ENCODE measurements around the gene HSPBAP1.

The HSPBAP1 gene

GRCh38 chr3:122697952-122698620 lies 95.5 kb downstream of the HSPBAP1 start:
- no peaks in the 10 kb centered on the region for H3K9me3 Mint-ChIP-seq
- no peak for DNase-seq
- peaks cover 14% of the 10 kb centered on the region for H3K27me3 Mint-ChIP-seq (ENCODE audit: low read depth, poor library complexity)
- H3K27ac Mint-ChIP-seq = no peak overlapping the region
- H3K4me1 Mint-ChIP-seq = no peaks in the 10 kb centered on the region
- H3K4me3 Mint-ChIP-seq = no peak overlapping the region
- no peaks in the 10 kb centered on the region for H3K36me3 Mint-ChIP-seq (ENCODE audit: low read depth)
- no peak for TF ChIP-seq CTCF (IDR thresholded peaks at IDR 0.05)

- Mint-ChIP-seq H3K4me3 (no peak overlapping the region), H3K27me3 (ENCODE audit: low read depth, poor library complexity) (peaks cover 23% of the 10 kb centered on the region), H3K36me3 (ENCODE audit: low read depth) (no peaks in the 10 kb centered on the region), H3K4me1 (no peaks in the 10 kb centered on the region), H3K9me3 (no peaks in the 10 kb centered on the region), H3K27ac (no peak overlapping the region)
- no peak for TF ChIP-seq CTCF (IDR thresholded peaks at IDR 0.05)
- DNase-seq = no peak
Observed at GRCh38 chr3:122695927-122696561, 97.6 kb downstream of the HSPBAP1 start.

GRCh38 chr3:122694966-122695365 lies 98.7 kb downstream of the HSPBAP1 start:
- no peak for DNase-seq
- Mint-ChIP-seq H3K4me1 (no peaks in the 10 kb centered on the region), H3K27ac (no peak overlapping the region), H3K27me3 (ENCODE audit: low read depth, poor library complexity) (peaks cover 19% of the 10 kb centered on the region), H3K4me3 (no peak overlapping the region), H3K36me3 (ENCODE audit: low read depth) (no peaks in the 10 kb centered on the region), H3K9me3 (no peaks in the 10 kb centered on the region)
- no peak for TF ChIP-seq CTCF (IDR thresholded peaks at IDR 0.05)

- H3K4me1 Mint-ChIP-seq = no peaks in the 10 kb centered on the region
- H3K4me3 Mint-ChIP-seq = no peak overlapping the region
- H3K9me3 Mint-ChIP-seq = no peaks in the 10 kb centered on the region
- peaks cover 15% of the 10 kb centered on the region for H3K27me3 Mint-ChIP-seq (ENCODE audit: low read depth, poor library complexity)
- H3K27ac Mint-ChIP-seq = no peak overlapping the region
- no peaks in the 10 kb centered on the region for H3K36me3 Mint-ChIP-seq (ENCODE audit: low read depth)
- no peak for DNase-seq
- TF ChIP-seq CTCF (IDR thresholded peaks at IDR 0.05) = no peak
Observed at GRCh38 chr3:122692674-122693073, 101.0 kb downstream of the HSPBAP1 start.

- H3K27ac Mint-ChIP-seq = no peak overlapping the region
- TF ChIP-seq CTCF (IDR thresholded peaks at IDR 0.05) = no peak
- H3K27me3 Mint-ChIP-seq (ENCODE audit: low read depth, poor library complexity) = peaks cover 15% of the 10 kb centered on the region
- DNase-seq = no peak
- H3K4me1 Mint-ChIP-seq = no peaks in the 10 kb centered on the region
- no peaks in the 10 kb centered on the region for H3K9me3 Mint-ChIP-seq
- H3K36me3 Mint-ChIP-seq (ENCODE audit: low read depth) = no peaks in the 10 kb centered on the region
- no peak overlapping the region for H3K4me3 Mint-ChIP-seq
Observed at GRCh38 chr3:122691195-122691594, 102.4 kb downstream of the HSPBAP1 start.

GRCh38 chr3:122690096-122690495 lies 103.5 kb downstream of the HSPBAP1 start:
- no peak for DNase-seq
- no peaks in the 10 kb centered on the region for H3K4me1 Mint-ChIP-seq
- no peaks in the 10 kb centered on the region for H3K36me3 Mint-ChIP-seq (ENCODE audit: low read depth)
- H3K9me3 Mint-ChIP-seq = no peaks in the 10 kb centered on the region
- no peak for TF ChIP-seq CTCF (IDR thresholded peaks at IDR 0.05)
- no peak overlapping the region for H3K27ac Mint-ChIP-seq
- H3K27me3 Mint-ChIP-seq (ENCODE audit: low read depth, poor library complexity) = peaks cover 15% of the 10 kb centered on the region
- H3K4me3 Mint-ChIP-seq = no peak overlapping the region
